NCI-H524 treated with DMSO at 0.1 percent for 48 hours (cell line): Measurements from ENCODE around the gene SSC5D.
A peak's percentile ranks its signal among the peaks of the same experiment; 100 is the strongest.
"Not testable (repeated sequence)": the region's sequence is repeated elsewhere in the genome, so short reads cannot be mapped to it uniquely, and the experiment has no call there.

Experiments
- DNase-seq: peaks from one replicate; lab custom pipeline; 2025; lab: John Stamatoyannopoulos, UW

Gene SSC5D

DNA sequence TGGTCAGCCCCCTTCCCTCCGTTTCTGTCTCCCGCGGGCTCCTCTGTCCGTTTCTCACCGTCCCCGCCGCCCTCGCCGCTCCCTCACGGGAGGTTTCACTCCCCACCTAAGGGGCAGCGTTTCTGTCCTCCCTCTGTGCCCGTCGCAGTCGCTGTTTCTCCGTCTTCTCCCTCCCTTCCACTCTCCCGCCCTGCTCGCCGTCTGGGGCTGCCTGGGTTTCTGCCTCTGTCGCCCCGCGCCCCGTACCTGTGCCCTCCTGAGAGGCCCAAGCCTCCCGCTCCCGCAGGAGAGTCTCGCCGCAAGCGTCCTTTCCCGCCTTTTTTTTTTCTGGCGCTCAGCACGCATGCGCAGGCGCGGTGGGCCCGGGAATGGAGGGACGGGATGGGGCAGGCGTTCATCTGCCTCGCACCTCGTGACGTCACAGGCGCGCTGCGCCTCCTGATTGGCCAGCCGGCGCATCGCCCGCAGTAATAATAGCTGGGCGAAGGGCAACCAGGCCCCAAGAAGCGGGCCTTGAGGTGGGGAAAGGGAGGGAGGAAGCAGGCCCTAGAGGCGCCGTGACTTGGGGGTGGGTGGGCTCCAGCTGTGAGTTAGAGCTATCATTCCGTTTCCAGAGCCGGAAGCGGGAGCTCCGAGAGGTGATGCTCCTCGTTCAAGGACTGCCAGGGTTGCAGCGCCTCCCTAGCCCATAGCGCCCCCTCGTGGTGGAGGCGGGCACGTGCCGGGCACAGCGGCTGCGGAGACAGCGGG, 15.4 kb downstream of the SSC5D start:
- DNase-seq = peak; percentile 31

DNA sequence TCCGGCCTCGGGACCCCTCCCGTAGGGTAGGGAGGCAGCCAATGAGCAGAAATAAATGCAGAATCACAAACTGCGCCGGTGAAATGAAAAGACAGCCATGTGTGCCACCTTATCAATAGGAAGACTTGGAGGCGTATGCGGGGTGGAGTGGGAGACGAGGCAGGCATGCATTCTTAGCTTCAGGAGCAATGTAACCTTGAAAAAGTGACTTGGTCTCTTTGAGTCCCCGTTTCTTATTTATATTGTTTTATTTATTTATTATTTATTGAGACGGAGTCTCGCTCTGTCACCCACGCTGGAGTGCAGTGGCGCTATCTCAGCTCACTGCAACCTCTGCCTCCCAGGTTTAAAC, 16.0 kb downstream of the SSC5D start:
- DNase-seq = no peak

DNA sequence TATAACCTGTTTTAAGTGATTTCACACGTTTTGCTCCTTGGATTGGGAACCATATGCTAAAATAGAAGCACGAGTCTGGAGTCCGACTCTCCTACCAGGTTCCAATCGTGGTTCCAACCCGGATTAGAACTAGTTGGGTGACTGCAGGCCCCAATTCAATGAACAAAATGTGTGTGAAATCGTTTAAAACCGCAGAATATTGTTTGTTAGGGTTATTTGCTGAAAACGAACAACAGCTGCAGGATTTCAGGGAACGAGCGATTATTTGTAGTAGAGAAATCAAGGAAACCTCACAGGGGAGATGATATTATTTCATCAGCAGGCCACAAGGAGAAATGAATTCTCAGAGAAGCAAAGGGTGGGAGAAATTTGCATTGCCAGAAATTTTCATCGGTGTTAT, 16.7 kb downstream of the SSC5D start:
- no peak for DNase-seq

DNA sequence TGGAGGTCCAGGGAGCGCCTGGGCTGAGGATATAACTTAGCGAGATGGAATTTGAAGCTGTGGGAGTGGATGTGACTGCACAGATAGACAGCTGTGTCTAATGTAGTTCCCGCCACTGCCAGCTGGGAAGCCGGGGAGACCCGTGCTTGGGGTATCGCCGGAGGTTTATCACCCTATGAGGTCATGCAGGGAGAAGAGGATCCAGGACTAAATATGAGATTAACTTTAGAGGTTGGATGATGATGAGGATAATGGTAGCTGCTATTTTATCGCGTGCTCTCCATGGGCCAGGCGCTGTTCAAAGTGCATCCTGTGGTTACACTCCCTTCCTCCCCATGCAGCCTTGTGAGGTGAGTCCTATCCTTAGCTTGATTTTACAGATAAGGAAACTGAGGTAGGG, 19.9 kb downstream of the SSC5D start:
- DNase-seq = no peak

DNA sequence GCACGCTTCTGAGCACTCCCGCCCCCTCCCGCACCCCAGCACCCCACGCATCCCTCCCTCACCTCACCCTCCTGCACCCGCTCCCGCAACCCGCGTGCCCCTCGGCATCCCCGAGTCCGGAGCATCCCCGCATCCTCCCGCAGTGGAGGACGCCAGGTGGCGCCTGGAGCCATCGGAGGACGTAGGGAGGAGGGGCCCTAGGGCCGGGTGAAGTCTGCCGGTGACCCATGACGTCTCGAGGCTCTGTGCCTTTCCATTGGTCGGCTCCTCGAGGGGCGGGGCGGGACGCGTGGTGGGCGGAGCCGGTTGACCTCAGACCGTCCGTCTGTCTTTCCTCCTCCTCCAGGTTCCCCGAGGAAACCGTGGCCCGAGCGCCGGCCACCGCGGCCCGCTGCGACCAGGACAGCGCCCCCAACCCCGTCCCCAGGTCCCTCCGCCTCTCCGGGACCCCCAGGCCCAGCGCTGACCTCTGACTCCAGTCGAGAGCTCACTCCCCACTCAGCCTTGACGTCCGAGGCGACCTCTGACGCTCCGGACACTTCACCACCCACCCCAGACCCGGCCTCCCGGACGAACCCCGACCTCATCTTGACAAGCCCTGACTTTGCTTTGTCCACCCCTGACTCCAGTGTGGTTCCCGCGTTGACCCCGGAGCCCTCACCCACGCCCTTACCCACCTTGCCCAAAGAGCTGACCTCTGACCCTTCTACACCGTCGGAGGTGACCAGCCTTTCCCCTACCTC, 28.8 kb downstream of the SSC5D start:
- peak; percentile 34 for DNase-seq

DNA sequence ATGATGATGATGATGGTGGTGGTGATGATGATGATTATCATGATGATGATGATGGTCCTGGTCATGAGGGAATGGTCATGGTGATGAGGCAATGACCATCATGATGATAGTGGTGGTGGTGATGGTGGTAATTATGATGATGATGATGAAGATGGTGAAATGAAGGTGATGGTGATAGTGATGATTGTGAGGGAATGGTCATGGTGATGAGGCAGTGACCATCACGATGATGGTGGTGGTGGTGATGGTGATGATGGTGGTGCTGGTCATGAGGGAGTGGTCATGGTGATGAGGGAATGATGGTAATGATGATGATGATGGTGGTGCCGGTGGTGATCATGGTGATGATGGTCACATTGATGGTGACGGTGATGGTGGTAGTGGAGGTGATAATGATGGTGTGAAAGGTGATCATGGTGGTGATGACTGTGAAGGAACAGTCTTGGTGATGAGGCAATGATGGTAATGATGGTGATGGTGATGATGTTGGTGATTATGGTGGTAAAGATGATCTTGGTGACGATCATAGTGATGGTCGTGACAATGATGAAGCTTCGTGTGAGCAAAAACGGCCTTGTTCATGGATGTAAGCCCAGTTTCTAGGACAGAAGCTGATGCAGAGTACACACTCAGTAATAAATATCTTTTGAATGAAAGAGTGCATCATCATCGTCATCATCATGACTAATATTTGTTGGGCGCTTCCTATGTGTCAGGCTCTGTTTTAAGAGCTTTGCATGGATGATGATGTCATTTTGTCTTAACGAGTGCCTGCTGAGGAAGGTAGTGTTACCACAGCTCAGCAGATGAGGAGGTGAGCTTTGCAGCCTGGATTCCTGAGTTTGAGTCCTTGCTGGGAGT, 31.4 kb downstream of the SSC5D start:
- no peak for DNase-seq

DNA sequence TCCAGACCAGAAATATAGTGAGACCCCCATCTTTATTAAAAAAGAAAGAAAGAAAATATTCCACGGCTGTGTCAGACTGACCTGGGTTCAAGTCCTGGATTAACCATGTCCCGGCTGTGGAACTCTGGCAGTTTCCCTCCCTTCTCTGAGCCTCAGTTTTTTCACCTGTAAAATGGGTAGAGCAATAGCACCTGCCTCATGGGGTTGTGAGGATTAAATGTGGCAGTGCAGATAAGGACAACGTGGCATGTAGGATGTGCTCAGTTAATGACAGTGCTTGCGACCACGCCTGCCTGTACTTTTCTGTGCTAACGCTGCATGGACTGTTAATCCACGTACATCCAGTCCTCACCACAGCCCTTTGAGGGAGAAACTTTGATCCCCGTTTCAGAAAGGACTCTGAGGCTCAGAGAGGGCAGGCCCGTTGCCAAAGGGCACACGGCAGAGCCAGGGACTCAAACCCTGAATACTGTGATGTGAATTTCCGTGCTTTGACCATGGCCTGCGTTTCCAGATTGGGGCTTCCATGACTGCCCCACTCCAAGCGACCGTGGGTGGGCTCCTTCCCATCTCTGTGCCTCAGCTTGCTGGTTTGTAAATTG, 32.6 kb downstream of the SSC5D start:
- no peak for DNase-seq

DNA sequence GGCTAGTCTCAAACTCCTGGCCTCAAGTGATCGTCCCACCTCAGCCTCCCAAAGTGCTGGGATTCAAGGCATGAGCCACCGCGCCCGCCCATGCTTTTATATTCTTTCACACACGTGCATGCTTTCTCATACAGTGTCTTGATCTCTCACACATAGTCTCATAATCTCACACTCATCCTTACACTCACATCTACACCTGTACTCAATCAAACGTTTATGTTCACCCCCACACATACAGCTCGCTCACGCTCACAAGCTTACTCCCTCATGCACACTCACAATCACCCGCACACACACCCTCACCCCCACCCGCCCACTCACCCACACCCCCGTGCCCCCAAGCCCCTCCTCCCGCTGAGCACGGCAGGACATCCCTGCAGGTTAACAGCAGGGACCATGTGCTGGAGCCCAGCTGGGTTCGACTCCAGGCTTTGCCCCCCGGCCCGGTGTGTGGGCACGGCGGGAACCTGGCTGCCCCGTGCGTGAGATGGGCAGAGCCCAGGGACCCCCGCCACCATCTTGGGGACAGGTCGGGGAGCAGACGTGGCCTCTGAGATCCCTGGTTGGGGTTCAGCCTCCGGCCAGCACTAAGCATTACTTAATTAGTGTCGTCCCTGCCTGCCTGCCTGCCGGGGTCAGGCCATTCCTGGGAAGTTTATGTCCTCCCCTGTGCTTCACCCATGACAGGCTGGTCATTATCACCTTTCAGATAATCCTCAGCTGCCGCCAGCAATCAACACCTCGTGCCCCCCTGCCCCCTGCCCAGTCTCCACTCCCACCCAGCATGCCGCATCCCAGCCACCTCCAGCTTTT, 37.3 kb downstream of the SSC5D start:
- DNase-seq = no peak

DNA sequence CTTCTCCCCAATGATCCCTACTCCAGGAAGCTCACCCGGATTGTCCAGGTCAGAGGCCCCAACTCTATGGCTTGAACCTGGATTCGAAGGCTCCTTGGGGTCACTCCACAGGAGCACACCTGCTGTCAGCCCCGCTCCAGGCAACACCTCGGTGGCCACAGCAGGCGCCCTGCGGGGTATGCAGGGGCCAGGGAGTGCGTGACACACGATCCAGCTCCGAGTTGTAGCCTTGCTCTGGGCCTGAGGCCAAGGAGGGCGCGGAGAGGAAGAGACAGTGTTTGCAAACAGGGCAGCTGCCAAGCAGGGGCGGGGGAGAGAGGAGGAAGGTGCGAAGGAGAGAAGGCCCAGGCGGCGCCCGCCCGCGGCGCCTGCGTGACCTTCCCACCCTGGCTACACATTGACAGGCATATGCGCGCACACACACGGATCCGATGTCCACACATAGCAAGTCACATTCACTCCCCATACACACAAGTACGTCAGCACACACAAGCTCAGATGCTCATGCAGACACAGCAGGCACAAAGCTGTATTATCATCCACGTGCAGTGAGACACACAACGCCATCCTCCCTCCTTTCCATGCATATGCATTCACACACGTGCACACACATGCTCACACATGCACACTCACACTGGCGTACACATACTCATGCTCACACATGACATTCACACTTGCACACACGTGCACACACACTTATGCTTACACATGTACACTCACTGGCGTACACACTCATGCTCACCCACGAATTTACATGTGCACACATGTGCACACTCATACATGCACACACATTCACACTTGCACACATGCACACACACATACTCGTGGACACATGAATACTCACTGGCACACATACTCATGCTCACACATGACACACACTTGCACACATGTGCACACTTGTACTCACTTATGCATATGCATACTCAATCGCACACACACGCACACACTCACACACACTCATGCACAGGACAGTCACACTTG, 38.3 kb downstream of the SSC5D start:
- DNase-seq = no peak

DNA sequence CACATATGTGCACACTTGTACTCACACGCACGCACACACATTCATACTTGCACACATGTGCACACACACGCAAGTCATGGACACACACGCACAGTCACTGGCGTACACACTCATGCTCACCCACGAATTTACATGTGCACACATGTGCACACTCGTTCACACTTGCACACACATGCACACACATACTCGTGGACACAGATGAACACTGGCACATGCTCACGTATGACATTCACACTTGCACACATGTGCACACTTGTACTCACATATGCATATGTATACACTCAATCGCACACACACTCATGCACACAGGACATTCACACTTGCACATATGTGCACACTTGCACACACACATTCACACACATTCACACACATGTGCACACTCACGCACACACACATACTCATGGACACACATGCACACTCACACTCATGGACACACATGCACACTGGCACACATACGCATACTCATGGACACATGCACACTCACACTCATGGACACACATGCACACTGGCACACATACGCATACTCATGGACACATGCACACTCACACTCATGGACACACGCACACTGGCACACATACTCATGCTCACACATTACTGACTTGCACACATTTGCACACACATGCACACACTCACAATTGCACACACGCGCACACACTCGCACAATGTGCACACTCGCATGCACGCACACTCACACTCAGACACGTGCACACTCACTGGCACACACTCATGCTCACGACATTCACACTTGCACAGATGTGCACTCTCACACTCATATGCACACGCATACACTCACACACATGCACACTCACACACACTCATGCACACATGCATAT, 39.2 kb downstream of the SSC5D start:
- DNase-seq = no peak

DNA sequence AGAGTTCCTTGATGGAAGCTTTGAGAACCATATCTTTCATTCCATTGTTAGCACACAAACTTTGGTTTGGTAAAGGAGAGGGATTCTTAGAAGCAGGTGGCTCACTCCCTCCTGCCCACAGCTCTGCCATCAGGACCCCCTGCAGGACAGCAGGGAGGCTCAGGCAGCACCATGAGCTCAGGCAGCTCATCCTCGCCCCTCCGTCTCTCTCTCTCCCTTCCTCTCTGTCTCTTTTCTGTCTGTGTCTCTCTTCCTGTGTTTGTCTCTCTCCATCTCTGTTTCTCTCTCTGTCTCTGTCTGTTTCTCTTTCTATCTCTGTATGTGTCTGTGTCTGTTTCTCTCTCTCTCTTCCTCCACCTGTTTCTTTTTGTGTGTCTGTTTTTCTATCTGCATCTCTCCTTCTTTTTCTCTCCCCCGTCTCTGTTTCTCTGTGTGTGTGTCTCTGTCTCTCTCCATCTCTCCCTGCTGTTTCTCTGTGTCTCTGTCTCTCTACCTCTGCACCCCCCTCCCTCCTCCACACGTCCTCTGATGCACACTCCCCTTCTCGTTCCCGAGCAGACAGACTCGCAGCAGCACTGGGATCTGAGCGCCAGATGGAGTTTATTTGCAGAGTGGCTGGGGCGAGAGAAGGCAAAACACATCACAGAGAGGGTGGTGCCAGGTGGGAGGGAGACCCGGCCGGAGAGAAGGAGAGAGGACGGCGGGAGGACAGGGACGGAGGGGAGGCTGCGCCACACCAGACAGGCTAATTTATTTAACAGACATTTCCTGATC, 40.0 kb downstream of the SSC5D start:
- peak; percentile 90 for DNase-seq

DNA sequence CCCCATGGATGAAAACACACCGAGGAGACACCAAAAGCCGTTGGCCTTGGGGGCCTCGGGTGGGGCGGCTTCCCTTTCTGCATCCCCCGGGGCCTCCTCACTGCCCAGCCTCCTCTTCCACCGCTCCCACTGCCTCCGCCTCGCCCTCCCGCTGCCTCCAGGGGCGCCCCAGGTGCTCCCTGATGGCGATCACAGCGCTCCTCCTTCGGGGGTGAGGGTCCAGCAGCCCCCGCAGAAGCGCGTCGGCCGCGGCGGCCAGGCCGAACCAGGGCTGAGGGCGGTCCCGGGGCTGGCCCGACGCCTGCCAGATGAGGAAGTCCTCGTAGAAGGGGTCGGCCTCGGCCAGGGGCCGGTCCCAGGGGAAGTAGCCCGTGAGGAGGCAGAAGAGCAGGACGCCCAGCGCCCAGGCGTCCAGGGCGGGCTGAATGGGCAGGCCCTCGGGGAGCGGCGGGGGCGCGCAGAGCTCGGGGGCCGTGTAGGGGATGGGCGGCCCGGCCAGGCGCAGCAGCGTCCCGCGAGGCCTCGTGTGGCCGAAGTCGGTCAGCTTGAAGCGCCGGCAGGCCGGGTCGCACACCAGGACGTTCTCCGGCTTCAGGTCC, 41.5 kb downstream of the SSC5D start:
- no peak for DNase-seq

DNA sequence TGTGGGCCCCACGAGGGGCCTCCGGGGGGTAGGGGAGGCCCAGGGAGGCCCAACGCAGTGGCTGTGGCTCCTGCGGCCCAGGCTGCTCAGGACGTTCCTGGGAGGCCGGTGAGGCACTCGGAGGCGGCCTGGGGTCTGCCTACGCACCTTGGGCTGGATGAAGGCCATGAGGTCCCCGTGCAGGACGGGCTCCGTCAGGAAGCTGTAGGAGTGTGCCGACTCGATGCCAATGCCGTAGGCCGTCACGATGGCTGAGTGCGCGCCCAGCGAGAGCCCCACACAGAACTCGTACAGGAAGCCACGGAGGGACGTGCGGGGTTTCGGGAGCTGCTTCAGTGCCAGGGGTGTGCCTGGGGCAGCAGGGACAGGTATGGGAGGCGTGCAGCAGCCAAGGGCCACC, 42.8 kb downstream of the SSC5D start:
- DNase-seq = no peak

DNA sequence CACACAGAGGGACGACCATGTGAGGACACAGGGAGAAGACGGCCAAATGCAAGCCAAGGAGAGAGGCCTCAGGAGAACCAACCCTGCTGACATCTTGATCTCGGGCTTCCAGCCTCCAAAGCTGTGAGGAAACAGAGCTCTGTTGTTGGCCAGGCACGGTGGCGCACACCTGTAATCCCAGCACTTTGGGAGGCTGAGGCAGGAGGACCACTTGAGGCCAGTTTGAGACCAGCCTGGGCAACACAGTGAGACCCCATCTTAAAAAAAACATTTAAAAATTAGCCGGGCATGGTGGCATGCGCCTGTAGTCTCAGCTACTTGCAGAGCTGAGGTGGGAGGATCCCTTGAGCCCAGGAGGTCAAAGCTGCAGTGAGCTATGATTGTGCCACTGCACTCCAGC, 46.0 kb downstream of the SSC5D start:
- not testable (repeated sequence) for DNase-seq

DNA sequence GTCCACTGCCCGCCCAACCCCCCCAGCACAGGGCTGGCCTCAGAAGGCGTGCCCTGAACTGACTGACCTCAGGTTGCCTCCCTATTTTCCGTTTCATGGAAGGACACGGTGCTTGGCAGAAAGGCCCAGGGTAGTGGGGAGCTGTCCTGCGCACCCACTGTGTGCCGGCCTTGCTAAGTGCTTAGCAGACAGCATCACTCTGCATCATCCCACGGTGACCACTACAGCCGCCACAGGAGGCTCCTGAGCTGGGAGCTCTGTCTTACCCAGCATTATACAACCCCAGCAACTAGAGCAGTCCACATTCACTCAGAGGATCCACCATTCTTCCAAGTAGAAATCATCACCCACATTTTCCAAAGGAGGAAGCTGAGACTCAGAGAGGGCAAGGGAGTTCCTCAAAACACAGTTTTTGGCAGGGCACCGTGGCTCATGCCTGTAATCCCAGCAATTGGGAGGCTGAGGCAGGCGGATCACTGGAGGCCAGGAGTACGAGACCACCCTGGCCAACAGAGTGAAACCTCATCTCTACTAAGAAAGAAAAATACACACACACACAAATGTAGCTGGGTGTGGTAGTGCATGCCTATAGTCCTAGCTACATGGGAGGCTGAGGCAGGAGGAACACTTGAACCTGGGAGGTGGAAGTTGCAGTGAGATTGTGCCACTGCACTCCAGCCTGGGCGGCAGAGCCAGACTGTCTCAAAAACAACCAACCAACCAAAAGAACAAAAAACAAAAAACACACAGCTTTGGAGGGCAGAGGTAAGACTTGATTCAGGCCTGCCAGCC, 47.1 kb downstream of the SSC5D start:
- DNase-seq = no peak

DNA sequence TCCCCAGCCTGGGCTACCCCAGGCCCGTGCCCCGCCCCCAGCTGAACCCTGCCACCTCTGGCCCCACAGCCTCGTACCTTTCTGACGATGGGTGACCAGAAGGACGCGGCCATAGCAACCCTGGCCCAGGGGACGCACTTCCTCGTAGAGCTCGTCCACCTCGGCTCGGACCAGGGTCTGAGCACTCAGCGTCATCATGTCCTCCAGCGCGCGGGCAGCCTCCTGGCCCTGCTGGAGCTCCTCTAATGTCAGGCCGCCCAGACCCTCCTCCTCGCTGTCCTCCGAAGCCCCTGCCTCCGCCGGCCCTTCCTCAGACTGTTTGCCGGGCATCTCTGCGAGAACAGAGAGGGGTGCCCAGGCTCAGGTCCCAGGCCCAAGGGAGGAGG, 47.7 kb downstream of the SSC5D start:
- DNase-seq = no peak

DNA sequence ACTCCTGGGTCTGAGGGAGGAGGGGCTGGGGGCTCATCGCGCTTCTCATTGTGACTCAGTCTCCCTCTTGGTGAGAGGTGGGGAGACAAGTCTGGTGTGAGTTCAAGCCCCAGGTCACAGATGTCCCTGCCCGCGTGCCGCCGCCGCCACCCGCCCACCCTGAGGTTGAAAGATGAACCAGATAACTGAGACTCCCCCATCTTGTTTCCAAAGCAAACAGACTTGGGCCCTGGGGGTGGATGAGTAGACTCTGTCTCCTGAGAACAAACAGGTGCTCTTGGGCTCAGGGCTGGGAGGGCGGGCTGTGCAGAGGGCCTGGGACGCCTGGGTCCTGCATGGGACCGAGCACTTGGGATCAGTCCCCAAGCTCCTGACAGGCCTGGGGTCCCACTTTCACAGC, 48.1 kb downstream of the SSC5D start:
- no peak for DNase-seq
